NCI-H1092 (cell line): ENCODE measurements around the gene EFNA2.
"Not testable (repeated sequence)": the region's sequence is repeated elsewhere in the genome, so short reads cannot be mapped to it uniquely, and the experiment has no call there.

Experiments
- DNase-seq: peaks from one replicate; lab custom pipeline; 2025; lab: John Stamatoyannopoulos, UW

Gene EFNA2

DNA sequence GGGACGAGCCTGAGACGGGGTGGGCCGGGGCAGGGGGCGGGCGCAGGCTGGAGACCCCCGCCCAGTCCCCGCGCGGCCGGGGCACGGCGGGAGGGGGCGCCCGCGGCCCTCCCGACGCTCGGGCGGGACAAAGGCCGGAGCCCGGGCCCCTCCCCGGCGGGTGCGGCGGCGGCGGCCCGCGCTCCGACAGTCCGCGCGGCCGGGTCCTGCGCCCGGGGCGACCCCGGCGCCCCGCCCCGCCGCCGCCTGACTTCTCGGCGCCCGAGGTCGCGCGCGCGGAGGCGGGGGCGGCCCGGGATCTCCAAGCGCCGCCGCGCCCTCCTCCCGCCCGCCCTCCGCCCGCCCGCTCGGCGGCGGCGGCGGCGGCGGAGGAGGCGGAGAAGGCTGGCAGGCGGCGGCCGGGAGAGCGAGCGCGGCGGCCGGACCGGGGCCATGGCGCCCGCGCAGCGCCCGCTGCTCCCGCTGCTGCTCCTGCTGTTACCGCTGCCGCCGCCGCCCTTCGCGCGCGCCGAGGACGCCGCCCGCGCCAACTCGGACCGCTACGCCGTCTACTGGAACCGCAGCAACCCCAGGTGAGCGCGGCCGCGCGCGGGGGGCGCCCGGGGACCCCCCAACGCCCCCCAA lies at the start of gene EFNA2:
TSS of gene EFNA2 (plus strand) at position 137 of the 624 bp plus-strand sequence. CDS start at position 433, 296 bp downstream.
- DNase-seq: no peak

DNA sequence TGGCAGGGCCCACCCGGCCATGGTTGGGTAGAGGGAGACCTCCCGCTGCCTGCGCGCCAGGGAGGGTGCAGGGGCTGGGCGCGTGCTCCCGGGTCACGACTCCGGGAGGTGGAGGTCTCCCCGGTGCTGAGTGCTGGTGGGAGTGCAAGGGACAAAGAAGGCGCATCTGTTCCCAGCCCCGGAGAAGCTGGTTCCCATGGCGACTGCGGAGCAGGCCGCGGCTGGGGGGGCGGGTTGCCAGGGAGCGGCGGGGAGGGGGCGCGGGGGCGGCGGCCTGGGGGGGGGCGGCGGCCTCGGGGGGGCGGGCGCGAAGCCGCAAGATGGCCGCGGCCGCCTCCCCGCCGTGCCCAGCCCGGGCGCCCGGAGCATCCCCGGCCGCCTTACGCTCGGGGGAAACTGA lies 49.1 kb upstream of the EFNA2 start:
- DNase-seq: no peak

DNA sequence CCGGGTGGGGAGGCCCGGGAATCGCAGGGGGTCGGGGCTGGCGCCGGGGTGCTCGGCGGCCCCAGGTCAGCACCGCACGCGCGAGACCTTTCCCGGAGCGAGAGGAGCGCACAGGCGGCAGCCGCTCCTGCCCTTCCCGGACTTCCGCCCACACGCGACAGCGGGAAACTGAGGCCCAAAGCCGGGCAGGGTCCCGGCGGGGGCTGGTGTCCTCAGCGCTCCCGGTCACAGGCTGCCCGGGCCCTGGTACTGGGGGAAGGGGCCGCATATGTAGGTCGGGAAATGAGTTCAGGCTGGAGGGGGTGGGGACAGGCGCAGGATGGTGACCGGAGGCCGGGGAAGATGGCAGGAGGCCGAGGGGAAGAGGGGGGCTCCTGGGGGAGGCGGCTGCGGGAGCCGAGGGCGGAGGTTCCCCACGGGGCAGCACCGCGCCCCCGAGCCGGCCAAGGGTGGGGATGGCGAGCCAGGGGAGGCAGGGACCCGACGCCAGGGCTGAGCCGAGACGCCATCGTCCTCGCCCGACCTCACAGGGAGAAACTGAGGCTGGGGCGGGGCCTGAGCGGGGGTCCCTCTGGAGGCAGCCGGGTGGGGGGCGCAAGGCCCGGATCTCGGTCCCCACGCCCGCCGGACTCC lies 48.5 kb upstream of the EFNA2 start:
- no peak for DNase-seq

DNA sequence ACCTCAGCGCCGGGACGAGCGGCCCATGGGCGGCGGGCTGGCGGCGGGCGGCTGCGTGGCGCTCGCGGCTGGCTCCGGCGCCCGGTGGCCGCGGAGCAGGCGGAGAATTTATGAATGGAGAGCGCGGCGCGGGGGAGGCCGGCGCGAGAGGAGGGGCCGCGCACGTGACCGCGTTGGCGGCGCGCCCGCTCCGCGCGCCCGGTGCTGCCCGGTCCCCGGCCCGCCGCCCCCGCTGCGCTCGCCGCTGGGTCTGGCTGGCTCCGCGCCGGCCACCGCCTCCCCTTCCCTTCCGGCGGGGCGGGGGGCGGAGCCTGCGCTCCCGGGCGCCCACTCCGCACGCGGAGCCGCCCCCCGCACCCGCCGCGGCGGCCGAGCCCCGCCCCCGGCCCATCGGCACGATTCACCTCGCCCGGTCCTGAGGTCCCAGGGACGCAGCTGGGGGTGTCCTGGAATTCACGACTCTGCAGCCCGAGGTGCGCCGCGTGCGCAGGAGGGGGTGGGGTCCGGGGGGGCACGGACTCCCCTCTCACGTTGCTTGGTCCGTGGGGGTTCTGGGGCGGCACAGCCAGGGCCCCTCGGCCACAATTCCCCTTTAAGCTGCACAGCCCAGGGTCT lies 47.8 kb upstream of the EFNA2 start, which contains the start of gene CBARP:
TSS of gene CBARP (minus strand) at position 252 of the 615 bp plus-strand sequence. CDS start 1,905 bp downstream, outside the sequence.
- DNase-seq: no peak

DNA sequence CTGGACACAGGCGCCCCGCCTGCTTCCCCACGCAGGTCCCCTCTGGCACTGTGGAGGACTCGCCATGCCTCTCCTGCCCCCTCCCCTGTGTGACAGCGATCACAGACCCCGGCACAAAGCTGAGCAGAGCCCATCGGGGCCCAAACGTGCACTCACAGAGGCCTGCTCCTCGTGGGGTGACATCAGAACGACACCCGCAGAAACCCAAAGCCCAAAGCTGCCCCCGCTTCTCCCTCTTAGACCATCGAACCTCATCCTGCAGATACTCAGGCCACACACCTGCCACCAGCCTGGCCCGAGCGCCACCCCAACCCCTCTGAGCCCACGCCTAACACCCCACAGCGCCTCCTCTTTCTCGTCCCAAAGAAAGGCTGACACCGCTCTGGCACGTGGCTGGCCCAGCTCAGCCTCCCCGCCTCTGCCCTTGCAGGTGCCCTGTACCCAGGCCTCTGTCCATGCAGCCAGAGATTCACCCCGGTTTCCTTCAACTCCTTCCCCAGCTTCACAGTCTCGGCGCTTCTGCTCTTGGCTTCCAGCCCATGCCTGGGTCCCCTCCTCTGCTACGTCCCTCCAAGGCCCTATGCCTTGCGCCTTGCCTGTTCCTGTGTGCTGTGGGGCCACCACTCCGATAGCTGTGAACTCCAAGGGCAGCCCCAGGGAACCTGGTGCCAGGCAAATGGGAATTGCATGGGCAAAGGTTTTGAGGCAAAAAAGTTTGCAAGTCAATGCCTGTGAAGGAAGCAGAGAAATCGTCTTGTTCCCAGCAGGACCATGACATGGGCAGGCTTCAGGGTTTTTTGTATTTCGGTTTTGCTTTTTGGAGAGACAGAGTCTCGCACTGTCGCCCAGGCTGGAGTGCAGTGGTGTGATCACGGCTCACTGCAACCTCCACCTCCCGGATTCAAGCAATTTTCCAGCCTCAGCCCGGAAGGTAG lies 47.0 kb upstream of the EFNA2 start:
- DNase-seq: no peak

DNA sequence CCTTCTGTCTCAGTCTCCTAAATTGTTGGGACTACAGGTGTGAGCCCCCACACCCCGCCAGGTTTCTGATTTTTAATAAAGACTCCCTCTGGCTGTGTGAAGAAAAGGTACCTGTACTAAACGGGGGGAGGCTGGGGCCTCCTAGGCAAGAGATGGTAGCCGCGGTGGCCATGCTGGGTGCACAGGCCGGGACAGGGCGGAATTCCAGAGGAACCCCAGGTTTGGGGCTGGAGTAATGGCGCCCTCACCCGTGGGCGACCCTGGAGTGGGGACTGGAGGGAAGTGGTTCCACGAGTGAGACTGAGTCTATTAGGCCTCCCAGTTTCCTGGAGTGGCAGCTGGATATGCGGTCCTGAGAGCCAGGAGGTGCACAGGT lies 46.3 kb upstream of the EFNA2 start:
- no peak for DNase-seq

DNA sequence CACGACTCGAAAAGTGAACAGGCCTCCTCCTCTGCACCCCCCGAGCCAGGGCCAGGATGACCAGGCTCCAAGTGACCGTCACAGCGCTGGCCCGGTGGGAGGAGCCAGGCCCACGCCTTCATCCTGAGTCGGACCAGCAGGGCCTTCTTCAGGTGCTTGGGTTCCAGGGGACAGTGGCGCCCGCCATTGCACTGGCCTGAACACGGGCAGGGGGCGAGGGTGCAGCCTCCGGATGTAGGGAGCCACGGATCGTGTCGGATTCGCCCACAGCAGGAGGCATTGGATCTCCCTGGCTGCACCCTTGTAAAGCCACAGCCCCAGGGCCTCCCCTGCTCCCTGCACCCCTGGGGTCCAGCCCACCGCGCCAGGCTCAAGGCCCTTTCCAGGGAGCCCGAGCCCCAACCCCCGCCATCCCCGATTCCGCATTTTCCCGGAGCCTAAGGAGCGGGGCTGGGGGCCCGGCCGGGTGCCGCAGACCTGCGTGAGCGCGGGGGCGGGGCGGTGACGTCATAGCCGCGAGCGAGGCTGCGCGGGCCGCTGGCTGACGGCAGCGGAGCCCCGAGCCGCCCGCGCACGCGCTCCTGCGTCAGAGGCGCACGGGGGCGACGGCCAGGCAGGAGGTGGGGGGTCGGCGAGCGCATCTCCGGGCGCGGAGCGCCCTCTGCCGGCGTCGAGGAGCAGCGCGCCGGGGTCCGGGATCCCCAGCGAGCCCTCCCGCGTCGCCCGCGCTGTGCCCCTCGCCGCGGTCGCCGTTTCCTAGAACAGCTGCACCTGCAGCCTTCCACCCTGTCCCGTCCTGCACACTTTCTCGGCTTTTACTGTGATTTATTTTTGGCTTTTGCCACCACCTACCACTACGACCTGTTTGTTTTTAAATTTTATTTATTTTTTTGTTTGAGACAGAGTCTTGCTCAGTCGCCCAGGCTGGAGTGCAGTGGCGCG lies 45.6 kb upstream of the EFNA2 start:
- peak; percentile 85 for DNase-seq

DNA sequence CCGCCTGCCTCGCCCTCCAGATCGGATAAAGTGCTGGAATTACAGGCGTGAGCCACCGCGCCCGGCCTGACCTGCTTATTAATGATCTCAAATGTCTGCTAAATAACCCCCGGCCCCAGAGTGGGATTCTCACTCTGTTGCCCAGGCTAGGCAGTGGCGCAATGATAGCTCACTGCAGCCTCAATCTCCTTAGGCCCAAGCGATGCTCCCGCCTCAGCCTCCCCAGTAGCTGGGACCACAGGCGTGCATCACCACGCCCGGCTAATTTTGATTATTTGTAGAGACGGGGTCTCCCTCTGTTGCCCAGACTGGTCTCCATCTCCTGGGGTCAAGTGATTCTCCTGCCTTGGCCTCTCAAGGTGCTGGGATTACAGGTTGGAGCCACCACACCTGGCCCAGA lies 44.7 kb upstream of the EFNA2 start:
- DNase-seq: no peak

DNA sequence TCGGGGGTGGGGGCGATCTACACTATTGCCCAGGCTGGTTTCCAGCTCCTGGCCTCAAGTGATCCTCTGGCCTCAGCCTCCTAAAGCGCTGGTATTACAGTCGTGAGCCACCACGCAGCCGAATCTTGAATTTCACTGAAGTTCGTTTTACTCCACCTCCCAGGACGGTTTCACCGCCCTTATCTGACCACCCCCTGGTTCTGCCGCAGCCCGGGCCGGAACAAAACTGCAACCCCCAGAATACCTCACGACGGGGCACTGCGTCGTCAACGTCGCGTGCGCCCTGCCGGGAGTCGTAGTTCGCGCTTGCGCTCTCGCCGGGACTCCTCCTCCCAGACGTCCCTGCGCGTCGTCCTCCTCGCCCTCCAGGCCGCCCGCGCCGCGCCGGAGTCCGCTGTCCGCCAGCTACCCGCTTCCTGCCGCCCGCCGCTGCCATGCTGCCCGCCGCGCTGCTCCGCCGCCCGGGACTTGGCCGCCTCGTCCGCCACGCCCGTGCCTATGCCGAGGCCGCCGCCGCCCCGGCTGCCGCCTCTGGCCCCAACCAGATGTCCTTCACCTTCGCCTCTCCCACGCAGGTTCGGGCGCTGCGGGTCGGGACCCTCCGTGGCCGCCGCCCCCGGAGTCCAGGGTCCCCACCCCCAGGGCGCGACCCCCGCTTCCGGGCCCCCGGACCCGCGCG lies 44.1 kb upstream of the EFNA2 start, which contains the start of gene ATP5F1D:
TSS of gene ATP5F1D (plus strand) at position 335 of the 679 bp plus-strand sequence. CDS start at position 435, 100 bp downstream.
- peak; percentile 87 for DNase-seq

DNA sequence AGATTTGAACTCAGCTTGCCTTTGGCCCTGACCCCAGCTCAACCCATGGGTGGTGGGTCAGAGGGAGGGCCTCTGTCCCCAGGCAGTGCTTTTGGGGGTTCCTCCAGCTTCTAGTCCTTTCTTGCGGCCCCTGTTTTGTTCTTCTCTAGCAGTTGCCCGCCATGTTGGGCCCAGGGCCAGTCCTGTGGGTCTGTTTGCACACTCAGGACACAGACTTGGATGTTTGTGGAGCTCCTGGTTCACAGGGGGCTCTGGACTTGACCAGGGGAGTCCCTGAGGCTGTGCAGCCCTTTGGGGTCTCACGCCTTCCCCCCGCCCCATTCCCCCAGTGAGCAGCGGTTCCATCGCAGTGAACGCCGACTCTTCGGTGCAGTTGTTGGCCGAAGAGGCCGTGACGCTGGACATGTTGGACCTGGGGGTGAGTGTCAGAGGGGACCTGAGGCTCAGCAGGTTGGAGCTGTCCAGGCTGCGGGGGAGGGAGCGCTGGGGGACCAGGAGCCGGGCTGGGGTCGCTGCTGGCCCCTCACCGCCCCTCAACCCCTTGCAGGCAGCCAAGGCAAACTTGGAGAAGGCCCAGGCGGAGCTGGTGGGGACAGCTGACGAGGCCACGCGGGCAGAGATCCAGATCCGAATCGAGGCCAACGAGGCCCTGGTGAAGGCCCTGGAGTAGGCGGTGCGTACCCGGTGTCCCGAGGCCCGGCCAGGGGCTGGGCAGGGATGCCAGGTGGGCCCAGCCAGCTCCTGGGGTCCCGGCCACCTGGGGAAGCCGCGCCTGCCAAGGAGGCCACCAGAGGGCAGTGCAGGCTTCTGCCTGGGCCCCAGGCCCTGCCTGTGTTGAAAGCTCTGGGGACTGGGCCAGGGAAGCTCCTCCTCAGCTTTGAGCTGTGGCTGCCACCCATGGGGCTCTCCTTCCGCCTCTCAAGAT lies 41.6 kb upstream of the EFNA2 start:
- DNase-seq: peak; percentile 60

DNA sequence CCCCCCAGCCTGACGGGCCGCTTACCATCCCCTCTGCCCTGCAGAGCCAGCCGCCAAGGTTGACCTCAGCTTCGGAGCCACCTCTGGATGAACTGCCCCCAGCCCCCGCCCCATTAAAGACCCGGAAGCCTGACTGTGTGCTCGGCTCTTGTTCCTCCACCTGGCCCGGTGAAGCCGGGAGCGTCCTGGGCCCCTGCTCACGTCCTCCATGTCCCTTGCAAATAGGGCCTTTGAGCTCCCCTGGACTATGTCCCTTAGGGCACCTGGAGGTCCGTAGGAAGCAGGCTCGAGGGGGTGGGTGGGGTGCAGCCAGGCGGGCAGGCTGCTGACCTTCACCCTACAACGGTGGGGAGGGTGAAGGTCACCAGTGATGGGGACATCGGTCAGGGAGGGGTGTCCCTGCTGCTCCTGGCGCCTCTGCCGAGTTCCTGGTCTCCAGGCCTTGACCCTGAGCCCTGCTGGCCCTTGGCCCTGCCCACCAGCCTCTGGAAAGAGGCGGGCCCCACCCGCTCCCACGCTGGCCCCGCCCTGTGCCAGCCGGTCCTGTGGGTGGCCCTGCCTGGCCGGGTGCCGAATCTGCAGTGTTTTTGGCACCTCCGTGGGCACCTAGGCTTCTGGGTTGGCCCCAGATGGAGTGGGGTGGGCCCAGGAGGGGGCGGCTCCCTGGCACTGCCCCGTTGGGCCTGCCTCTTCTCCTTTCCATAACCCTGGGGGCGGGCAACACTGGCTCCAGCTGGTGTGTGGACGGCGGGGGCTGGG lies 40.8 kb upstream of the EFNA2 start:
- DNase-seq: no peak

DNA sequence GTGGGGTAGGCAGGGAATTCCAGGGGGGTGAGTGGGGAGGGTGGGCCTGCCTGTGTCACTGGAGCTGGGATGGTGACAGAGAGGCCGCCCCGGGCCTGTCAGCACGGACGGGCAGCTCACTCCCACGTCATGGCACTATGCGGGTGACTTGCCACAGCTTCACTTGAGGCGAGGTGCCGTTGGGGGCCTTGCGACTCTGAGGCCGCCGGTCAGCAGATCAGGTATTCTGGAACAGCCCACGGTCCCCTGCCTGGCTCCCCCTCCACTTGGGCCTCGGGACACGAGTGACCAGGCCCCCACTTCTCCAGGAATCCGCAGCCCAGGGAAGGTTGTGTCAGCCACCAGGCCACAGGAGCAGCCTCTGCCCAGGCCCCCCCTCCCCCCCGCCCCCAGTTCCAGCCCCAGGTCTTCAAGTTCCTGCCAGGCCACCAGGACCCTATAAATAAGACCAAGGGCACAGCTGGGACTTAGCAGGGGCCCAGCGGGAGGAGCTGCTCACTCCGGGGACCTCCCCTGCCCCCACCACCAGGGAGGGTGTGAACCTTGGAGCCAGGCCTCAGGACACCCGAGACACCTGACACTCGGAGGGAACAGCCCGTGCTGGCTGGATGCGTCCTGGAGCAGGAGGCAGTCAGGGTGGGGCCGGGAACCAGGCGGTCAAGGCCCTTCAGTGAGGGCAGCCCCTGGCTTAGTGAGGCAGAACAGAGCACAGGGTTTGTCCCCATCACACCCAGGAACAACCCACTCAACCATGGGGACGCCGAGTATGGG lies 40.0 kb upstream of the EFNA2 start:
- DNase-seq: no peak

DNA sequence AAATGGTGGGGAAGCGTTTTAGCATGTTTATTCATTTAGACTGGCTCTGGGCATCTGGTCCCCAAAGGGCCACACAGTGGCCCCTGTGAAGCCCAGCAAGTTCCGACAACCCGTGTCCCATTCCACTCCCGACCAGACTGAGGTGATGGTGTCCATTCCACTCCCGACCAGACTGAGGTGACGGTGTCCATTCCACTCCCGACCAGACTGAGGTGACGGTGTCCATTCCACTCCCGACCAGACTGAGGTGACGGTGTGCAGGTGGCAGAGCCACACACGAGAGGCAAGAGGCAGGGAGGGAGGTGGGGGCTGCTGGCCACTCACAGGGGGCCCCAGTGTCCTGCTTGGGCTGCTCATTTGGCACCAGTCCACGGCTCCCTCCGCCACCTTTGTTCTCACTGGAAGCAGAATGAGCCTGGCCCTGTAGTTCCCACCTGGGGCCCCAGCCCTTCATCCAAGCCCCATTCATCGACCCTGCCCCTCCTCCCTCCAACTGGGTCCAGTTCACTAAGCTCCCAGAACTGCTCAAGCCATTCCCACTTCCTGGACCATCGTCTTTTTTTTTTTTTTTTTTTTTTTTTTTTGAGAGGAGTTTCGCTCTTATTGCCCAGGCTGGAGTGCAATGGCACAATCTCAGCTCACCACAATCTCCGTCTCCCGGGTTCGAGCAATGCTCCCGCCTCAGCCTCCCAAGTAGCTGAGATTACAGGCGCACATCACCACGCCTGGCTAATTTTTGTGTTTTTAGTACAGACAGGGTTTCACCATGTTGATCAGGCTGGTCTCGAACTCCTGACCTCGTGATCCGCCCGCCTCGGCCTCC lies 39.2 kb upstream of the EFNA2 start:
- DNase-seq: not testable (repeated sequence)

DNA sequence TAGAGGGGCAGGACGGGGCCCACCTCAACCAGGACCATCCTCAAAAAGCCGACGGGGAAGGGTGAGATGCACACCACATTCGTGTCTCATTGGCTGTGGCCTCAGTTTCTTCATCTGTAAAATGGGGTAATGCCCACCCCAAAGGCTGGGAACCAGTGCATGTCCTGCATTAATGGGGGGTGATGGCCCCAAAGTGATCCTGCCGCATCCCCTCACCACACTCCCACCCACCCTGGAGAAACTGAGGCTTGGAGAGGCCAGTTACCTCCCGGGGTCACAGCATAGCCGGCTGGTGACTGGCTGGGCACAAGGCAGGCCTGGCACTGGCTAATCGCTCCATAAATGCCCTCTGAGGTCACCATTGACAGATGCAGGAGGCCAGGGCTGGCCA lies 37.9 kb upstream of the EFNA2 start:
- DNase-seq: no peak

DNA sequence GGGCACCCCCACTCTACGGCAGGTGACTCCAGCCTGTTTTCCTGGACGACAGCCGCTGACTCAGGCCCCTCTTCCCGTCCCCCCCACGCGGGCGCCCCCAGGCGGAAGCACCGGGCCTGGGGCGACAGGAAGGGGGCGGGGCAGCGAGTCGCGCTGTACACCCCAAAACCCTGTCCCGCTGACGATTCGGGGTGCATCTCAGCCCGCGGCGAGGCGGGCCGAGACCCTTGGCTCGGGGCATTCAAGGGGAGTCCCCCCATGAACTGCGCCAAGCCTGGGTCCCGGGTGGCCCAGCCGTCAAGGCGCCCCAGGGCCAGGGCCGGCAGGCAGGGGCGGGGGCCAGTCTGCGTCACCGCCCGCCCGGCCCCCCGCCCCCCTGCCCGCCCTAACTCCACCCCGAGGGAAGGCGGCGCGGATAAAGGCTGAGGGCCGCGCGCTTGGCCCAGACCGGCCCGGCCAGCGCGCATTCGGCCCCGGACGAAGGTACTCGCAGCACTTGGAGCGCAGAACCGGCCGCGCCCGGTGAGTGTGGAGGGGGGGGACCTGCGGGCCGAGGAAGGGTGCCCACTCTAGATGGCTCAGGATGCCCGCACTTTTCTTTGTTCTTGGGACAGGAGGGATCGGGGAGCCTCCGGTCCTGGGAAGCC lies 37.4 kb upstream of the EFNA2 start, which contains the start of gene MIDN:
TSS of gene MIDN (plus strand) at position 445 of the 647 bp plus-strand sequence. CDS start 1,714 bp downstream, outside the sequence.
- no peak for DNase-seq

DNA sequence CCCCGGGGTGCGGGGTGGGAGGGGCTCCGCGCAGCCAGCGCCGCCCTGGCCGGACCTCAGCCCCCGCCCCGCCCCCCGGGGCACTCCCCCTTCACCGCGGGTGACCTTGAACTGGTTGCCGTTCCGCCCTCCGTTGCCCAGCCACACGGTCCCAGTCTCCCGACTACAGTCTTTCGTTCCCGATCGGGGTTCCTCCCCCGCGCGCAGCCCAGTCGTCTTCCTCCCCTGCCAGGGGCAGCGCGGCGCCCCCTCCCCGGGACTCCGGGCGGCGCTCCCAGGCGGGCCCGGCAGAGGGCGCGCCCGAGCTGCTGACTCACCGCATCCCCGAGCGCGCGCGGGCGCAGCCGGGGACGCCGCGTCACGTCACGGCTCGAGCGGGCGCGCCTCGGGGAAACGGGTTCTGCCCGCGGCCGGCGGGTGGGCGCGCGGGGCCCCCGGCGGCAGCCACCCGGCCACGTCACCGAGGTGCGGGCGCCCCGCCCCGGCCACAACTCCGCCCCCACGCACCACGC lies 36.8 kb upstream of the EFNA2 start:
- DNase-seq: peak; percentile 68
